Effector memory CD8-positive, alpha-beta T cell (primary cell): Measurements from ENCODE around the gene MUSTN1.

Source experiments
- ATAC-seq: fragments of 150-1000 bp; cut with Tn5 transposase; replicated peaks from 2 replicates; pipeline ENCODE4 v1.10.0; 2021; ENCODE audit warnings: mild to moderate bottlenecking, moderate library complexity
- DNase-seq, 3 experiments: peaks; one replicate each; pipeline ENCODE4 v3.0.0; 2021
- H3K27ac Mint-ChIP-seq, 2 donors: one replicate each; pipeline ENCODE4 v1.8.0; 2022; ENCODE audit warnings: mild to moderate bottlenecking in 2 of 2, mixed read lengths in 2 of 2, moderate library complexity in 2 of 2
- H3K27me3 Mint-ChIP-seq, 2 donors: one replicate each; pipeline ENCODE4 v1.8.0; 2022; ENCODE audit warnings: mixed read lengths in 2 of 2
- H3K36me3 Mint-ChIP-seq: one replicate; pipeline ENCODE4 v1.8.0; 2022; ENCODE audit warnings: mild to moderate bottlenecking, moderate library complexity, mixed read lengths; ENCODE audit not compliant: insufficient read depth
- H3K4me1 Mint-ChIP-seq, 2 donors: one replicate each; pipeline ENCODE4 v1.8.0; 2022; ENCODE audit warnings: low read depth in 2 of 2, mixed read lengths in 2 of 2
- H3K4me3 Mint-ChIP-seq, 2 donors: one replicate each; pipeline ENCODE4 v1.8.0; 2022; ENCODE audit warnings: mild to moderate bottlenecking in 2 of 2, mixed read lengths in 2 of 2, moderate library complexity in 2 of 2
- H3K9me3 Mint-ChIP-seq, 2 donors: one replicate each; pipeline ENCODE4 v1.8.0; 2022; ENCODE audit warnings: mixed read lengths in 2 of 2

The MUSTN1 gene

GRCh38 chr3:52822363-52822762 is 12.5 kb downstream of the MUSTN1 start:
- no peaks in the 10 kb centered on the region for H3K9me3 Mint-ChIP-seq
- no peaks in the 10 kb centered on the region for H3K4me1 Mint-ChIP-seq
- no peak for DNase-seq
- H3K27me3 Mint-ChIP-seq = no peaks in the 10 kb centered on the region
- no peak for ATAC-seq
- no peak overlapping the region for H3K27ac Mint-ChIP-seq
- H3K36me3 Mint-ChIP-seq = no peaks in the 10 kb centered on the region
- no peak overlapping the region for H3K4me3 Mint-ChIP-seq

GRCh38 chr3:52820736-52821135 is 14.1 kb downstream of the MUSTN1 start:
- H3K4me1 Mint-ChIP-seq = no peaks in the 10 kb centered on the region
- DNase-seq = no peak
- no peak overlapping the region for H3K27ac Mint-ChIP-seq
- no peaks in the 10 kb centered on the region for H3K9me3 Mint-ChIP-seq
- no peak for ATAC-seq
- no peaks in the 10 kb centered on the region for H3K36me3 Mint-ChIP-seq
- H3K4me3 Mint-ChIP-seq = no peak overlapping the region
- H3K27me3 Mint-ChIP-seq = no peaks in the 10 kb centered on the region

DNA sequence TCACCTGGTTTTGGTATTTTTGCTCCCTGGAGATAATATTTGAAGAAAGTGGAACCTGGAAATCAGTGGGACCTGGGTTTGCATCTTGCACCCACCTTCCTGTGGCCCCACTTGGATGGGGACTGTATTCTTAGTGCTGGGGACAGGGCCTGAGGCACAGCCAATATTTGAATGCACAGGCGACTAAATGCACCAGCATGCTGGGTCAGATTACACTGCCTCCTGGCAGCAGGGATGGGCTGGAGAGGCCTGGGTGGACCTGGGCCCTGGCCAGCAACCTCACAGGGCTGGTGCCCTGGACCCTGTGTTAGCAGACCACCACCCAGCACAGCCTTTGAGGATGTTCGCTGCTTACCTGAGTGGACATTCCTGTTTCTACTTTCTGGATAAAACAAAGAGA is 14.9 kb downstream of the MUSTN1 start:
- Mint-ChIP-seq H3K27me3 (no peaks in the 10 kb centered on the region), H3K9me3 (no peaks in the 10 kb centered on the region), H3K27ac (peak overlapping the region; percentile 19 to 72), H3K4me1 (no peaks in the 10 kb centered on the region), H3K36me3 (no peaks in the 10 kb centered on the region), H3K4me3 (no peak overlapping the region)
- DNase-seq = no peak
- ATAC-seq = no peak

- no peak for DNase-seq
- ATAC-seq = no peak
- H3K27ac Mint-ChIP-seq = peak overlapping the region; percentile 58 to 67
- no peaks in the 10 kb centered on the region for H3K27me3 Mint-ChIP-seq
- no peaks in the 10 kb centered on the region for H3K36me3 Mint-ChIP-seq
- no peaks in the 10 kb centered on the region for H3K4me1 Mint-ChIP-seq
- H3K9me3 Mint-ChIP-seq = no peaks in the 10 kb centered on the region
- no peak overlapping the region for H3K4me3 Mint-ChIP-seq
Measured at GRCh38 chr3:52817860-52818259, 17.0 kb downstream of the MUSTN1 start.

GRCh38 chr3:52817221-52817620 is 17.6 kb downstream of the MUSTN1 start:
- H3K9me3 Mint-ChIP-seq = no peaks in the 10 kb centered on the region
- peak overlapping the region in 1 of 2 donors; percentile 23 for H3K27ac Mint-ChIP-seq
- ATAC-seq (no peak), DNase-seq (no peak)
- H3K36me3 Mint-ChIP-seq = no peaks in the 10 kb centered on the region
- no peaks in the 10 kb centered on the region for H3K4me1 Mint-ChIP-seq
- no peak overlapping the region for H3K4me3 Mint-ChIP-seq
- H3K27me3 Mint-ChIP-seq = no peaks in the 10 kb centered on the region

GRCh38 chr3:52816654-52817053 is 18.2 kb downstream of the MUSTN1 start:
- Mint-ChIP-seq H3K36me3 (no peaks in the 10 kb centered on the region), H3K27me3 (no peaks in the 10 kb centered on the region), H3K4me3 (no peak overlapping the region), H3K9me3 (no peaks in the 10 kb centered on the region), H3K27ac (peak overlapping the region in 1 of 2 donors; percentile 23), H3K4me1 (no peaks in the 10 kb centered on the region)
- ATAC-seq = no peak
- DNase-seq = no peak

GRCh38 chr3:52816199-52816598 is 18.6 kb downstream of the MUSTN1 start:
- H3K27me3 Mint-ChIP-seq = no peaks in the 10 kb centered on the region
- H3K36me3 Mint-ChIP-seq = no peaks in the 10 kb centered on the region
- H3K9me3 Mint-ChIP-seq = no peaks in the 10 kb centered on the region
- peak overlapping the region in 1 of 2 donors; percentile 23 for H3K27ac Mint-ChIP-seq
- no peak overlapping the region for H3K4me3 Mint-ChIP-seq
- DNase-seq (no peak), ATAC-seq (no peak)
- H3K4me1 Mint-ChIP-seq = no peaks in the 10 kb centered on the region

GRCh38 chr3:52813810-52814209 is 21.0 kb downstream of the MUSTN1 start:
- no peak overlapping the region for H3K4me3 Mint-ChIP-seq
- H3K27ac Mint-ChIP-seq = no peak overlapping the region
- H3K9me3 Mint-ChIP-seq = no peaks in the 10 kb centered on the region
- H3K36me3 Mint-ChIP-seq = no peaks in the 10 kb centered on the region
- no peak for DNase-seq
- no peaks in the 10 kb centered on the region for H3K27me3 Mint-ChIP-seq
- H3K4me1 Mint-ChIP-seq = no peaks in the 10 kb centered on the region
- no peak for ATAC-seq

DNA sequence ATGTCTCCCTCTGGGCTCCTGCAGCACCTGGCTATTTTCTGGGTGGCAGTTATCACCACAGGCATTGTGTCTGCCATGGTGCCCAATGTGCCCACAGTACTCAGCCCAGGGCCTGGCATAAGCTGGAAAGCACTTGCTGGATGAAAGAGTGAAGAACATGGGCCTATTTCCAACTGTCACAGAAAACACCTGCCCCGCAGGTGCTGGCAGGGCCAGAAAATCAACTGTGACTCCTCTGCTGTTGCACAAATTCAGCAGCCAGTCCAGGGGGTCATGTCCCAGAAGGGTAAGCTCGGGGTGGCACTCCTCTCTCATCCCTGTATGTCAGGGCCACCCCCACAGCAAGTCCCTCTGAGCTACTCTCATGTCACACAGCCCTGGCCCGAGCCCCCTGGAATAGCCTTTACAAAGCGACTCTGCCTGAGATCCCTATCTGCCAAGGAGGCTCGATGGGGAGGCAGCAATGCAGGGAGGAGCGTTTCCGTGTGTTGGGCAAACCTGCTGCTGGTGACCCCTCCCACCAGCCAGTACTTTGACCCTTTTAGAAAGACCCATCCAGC is 23.3 kb downstream of the MUSTN1 start:
- no peak overlapping the region for H3K4me3 Mint-ChIP-seq
- no peaks in the 10 kb centered on the region for H3K9me3 Mint-ChIP-seq
- H3K4me1 Mint-ChIP-seq = no peaks in the 10 kb centered on the region
- DNase-seq (no peak), ATAC-seq (no peak)
- no peaks in the 10 kb centered on the region for H3K36me3 Mint-ChIP-seq
- H3K27ac Mint-ChIP-seq = peak overlapping the region; percentile 1 to 51
- H3K27me3 Mint-ChIP-seq = peaks cover 0 to 5% of the 10 kb centered on the region in 2 donors

GRCh38 chr3:52810923-52811322 is 23.9 kb downstream of the MUSTN1 start:
- no peak overlapping the region for H3K4me3 Mint-ChIP-seq
- peak overlapping the region; percentile 1 to 51 for H3K27ac Mint-ChIP-seq
- ATAC-seq = no peak
- H3K27me3 Mint-ChIP-seq = peaks cover 0 to 11% of the 10 kb centered on the region in 2 donors
- no peak for DNase-seq
- H3K4me1 Mint-ChIP-seq = no peaks in the 10 kb centered on the region
- no peaks in the 10 kb centered on the region for H3K9me3 Mint-ChIP-seq
- no peaks in the 10 kb centered on the region for H3K36me3 Mint-ChIP-seq

DNA sequence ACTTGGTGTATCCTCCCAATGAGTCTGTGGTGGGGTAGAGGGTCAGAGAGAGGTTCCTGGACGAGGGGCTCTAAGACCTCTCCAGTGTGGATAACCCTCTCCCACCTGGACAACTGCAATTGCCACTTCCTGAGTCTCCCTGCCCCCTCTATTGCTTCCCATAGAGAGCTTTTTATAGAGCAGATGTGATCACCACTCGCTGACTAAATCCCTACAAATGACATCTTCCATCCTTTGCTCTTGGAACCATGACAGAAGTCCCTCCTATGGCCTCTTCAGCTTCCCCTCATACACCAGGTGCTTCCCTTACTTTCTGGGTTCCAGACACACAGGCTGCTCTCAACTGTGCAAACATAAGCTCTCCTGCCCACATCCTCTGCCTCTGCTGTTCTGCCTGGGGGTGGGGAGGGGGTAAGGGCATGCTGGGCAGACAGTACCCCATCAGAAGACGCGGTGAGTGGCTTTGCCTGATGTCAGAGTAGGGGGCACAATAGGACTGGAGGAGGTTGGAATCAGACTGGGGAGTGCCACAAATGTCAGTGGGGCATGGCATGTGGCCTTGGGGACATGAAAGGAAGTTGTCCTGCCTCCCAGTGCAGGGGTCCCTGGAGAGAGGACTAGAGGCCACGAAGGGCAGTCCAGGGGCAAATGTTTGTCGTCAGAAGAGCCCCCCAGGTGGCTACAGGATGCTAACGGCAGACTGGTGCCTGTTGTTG is 25.0 kb downstream of the MUSTN1 start:
- no peak for DNase-seq
- ATAC-seq = no peak
- Mint-ChIP-seq H3K4me3 (no peak overlapping the region), H3K27ac (no peak overlapping the region), H3K27me3 (peaks cover 0 to 15% of the 10 kb centered on the region in 2 donors), H3K36me3 (no peaks in the 10 kb centered on the region), H3K4me1 (no peaks in the 10 kb centered on the region), H3K9me3 (no peaks in the 10 kb centered on the region)

DNA sequence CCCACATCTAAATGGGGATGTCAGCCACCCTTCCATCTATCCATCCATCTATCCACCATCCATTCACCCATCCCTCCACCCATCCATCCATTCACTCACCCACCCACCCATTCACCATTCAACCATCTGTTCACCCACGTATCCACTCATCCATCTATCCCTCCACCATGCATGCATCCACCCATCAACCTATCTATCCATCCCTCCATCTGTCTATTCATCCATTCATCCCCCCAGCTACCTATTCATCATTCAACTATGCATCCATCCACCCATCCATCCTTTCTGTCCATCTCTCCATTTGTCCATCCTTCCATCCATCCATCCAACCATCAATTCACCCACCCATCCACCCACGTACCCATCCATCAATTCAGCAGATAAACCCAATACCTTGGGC is 25.7 kb downstream of the MUSTN1 start:
- no peak overlapping the region for H3K27ac Mint-ChIP-seq
- ATAC-seq (no peak), DNase-seq (no peak)
- peaks cover 0 to 16% of the 10 kb centered on the region in 2 donors for H3K27me3 Mint-ChIP-seq
- H3K9me3 Mint-ChIP-seq = no peaks in the 10 kb centered on the region
- H3K4me3 Mint-ChIP-seq = no peak overlapping the region
- H3K4me1 Mint-ChIP-seq = no peaks in the 10 kb centered on the region
- no peaks in the 10 kb centered on the region for H3K36me3 Mint-ChIP-seq

DNA sequence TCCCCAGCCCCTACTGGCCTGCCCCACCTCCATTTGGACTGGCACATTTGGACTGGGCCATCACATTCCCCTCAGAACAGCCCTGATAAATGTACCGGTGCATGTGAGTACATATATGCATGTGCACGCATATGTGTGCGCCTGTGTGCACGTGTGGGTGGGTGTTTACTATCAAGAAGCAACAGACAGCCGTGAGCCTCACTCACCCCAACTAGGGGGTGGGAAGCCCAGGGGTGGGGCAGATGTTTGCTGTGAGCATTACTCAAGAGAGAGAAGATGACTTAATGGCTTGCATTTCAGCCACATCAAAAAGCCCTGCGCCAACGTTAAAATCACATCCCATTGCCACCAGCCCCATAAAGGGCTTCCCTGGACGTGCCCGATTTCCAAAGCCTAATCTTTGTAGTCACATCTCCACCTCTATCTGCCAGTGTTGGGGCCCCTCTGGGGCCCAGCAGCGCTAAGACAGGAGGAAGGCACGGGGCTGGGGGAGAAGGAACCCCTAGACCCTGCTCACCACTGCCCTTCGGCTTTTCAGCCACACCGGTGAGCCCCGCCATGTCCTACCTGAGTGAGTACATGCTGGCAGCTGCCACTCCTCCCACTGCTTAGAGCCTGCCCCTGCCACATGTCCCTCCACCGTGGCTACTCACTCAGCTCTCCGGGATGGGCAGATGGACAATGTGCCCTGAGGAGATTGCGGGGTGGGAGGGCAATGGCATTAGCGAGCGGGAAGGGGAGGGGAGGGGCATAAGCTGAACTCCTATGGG is 29.4 kb downstream of the MUSTN1 start:
- DNase-seq (no peak), ATAC-seq (no peak)
- H3K4me1 Mint-ChIP-seq = no peaks in the 10 kb centered on the region
- H3K27ac Mint-ChIP-seq = no peak overlapping the region
- peaks cover 0 to 22% of the 10 kb centered on the region in 2 donors for H3K27me3 Mint-ChIP-seq
- no peak overlapping the region for H3K4me3 Mint-ChIP-seq
- H3K36me3 Mint-ChIP-seq = no peaks in the 10 kb centered on the region
- no peaks in the 10 kb centered on the region for H3K9me3 Mint-ChIP-seq

- no peak overlapping the region for H3K4me3 Mint-ChIP-seq
- H3K27me3 Mint-ChIP-seq = peaks cover 0 to 27% of the 10 kb centered on the region in 2 donors
- no peaks in the 10 kb centered on the region for H3K9me3 Mint-ChIP-seq
- no peak for DNase-seq
- peaks cover 3% of the 10 kb centered on the region for H3K36me3 Mint-ChIP-seq
- H3K27ac Mint-ChIP-seq = no peak overlapping the region
- ATAC-seq = no peak
- H3K4me1 Mint-ChIP-seq = peaks cover 0 to 2% of the 10 kb centered on the region in 2 donors
Measured at GRCh38 chr3:52801839-52802238, 33.0 kb downstream of the MUSTN1 start.
